GM12801 (cell line): ENCODE results near the gene FBXW4.
A peak's percentile ranks its signal among the peaks of the same experiment; 100 is the strongest.

Source experiments
- TF ChIP-seq, protein P1 (sequence below): IDR thresholded peaks from one replicate; pipeline ENCODE4 v1.5.1; 2011; ENCODE audit warnings: control low read depth; ENCODE audit not compliant: insufficient read length; ENCODE audit errors: extremely low read depth

The FBXW4 gene

DNA sequence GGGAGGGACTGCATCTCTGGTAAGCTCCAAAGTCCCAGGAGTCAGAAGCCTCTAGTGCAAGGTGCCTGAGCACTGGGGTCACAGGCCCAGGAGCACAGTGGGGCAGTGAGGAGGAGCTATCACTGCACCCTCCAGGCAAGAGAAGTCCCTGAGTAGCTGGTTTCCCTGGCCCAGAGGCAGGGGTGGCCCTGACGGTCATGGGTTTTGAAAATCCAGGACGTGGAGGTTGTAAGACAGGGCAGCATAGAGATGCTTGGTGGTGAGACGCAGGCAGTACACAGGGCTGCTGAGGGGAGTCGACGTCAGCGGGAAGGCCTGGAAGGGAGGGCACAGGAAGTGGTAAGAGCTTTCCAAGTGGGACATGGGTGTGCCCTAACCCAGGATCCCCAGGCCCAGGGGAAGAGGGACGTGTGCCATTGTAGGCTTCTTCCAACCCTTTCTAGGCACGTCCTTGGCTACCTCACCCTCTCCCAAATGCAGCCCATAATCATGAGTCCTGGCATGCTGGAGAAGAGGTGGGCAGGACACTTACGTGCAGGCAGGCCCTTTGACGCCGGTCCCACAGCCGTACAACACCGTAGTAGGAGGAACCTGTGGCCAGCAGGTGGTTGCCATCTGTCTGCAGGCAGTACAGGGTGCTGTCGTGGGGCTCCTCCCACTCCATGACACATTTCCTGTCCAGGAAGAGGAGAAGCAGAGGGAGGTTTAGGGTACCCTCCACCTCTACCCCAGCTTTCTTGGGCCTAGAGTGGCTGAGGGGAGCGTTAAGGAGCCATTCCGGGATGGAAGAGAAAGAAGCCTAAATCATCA, 83.7 kb downstream of the FBXW4 start:
- TF ChIP-seq, protein P1, sequence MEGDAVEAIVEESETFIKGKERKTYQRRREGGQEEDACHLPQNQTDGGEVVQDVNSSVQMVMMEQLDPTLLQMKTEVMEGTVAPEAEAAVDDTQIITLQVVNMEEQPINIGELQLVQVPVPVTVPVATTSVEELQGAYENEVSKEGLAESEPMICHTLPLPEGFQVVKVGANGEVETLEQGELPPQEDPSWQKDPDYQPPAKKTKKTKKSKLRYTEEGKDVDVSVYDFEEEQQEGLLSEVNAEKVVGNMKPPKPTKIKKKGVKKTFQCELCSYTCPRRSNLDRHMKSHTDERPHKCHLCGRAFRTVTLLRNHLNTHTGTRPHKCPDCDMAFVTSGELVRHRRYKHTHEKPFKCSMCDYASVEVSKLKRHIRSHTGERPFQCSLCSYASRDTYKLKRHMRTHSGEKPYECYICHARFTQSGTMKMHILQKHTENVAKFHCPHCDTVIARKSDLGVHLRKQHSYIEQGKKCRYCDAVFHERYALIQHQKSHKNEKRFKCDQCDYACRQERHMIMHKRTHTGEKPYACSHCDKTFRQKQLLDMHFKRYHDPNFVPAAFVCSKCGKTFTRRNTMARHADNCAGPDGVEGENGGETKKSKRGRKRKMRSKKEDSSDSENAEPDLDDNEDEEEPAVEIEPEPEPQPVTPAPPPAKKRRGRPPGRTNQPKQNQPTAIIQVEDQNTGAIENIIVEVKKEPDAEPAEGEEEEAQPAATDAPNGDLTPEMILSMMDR, result no peak

DNA sequence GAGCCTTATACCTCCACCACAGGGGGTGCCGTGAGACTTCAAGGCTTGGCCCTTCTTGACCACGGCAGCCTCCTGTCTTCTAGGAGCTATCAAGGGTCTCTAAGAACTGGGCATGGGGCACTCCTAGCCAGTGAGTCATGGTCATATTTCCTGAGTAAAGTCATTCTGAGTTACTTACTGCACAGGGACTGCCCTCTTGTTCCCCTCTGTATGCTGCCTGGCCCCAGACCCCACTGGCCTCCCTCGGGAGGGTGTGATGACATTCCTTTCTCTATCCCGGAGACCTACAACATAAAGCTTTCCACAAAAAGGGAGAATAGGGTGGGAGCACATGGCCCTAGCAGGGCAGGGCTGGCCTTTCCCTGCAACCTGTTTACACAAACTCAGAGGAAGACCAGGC, 85.5 kb downstream of the FBXW4 start:
- TF ChIP-seq, protein P1, result no peak

DNA sequence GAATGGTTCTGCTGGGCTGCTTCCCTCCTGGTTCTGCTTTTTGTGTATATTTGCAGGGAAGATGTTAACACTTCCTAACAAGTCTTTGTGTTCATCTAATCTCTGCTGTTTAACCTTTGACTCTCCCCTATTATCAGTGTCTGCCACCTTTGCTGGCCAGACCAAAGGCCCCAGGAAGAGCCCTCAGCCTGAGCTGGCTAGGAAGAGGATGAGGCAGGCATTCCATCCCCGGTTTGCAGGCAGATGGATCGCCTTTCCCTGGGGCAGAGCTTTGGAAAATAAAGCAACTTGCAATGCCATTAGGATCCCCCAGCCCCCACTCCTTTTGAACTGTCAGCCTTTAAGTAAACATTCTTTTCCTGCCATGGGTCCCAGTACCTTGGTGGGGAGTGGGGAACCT, 87.8 kb downstream of the FBXW4 start:
- TF ChIP-seq, protein P1, result no peak

DNA sequence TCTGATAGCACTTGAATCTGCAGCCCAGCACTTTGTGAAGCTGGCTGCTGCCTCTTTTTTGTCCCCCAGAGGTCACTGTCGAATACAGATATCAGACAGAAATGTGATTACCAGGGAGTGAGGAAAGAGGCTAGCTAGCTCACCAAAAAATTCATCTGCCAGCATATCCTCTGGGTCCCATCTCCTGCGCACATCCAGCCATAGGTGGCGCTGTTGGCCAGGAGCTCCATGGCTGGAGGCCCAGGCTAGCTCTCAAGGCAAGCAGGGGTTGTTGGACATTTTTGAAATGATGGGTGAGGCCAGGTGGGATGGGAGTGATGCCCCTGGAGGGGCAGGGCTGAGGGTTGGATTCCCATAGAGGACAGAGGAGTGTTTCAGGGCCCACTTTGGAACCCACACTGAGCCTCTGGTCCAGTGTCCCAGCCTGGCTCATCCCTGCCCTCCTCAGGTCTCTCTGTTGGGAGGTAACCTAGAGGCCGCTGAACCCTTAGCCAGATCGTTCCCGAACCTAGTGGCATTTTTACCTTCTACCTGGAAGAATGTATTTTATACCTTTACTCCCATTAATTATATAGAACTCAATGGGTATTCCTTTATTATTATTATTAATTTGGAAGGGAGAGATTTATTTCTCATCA, 92.1 kb downstream of the FBXW4 start:
- TF ChIP-seq, protein P1, result peak; percentile 91

DNA sequence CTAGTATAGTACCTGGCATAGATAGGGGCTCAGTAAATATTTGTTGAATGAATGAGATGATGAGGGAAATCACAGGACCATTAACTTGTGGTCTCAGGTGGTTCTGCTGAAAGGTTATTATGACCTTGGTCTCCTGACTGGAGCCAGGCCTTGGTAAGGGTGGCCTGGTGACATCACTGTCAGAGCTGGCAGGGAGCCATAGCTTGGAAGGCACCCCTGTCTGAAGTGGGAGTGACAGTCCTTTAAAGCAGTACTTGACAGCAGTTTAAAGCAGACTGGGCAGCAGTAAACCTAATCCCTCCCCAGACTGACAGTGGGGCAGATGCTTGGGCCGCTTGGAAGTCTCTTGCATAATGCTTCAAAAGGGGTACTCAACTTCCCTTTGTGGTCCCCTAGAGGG, 93.4 kb downstream of the FBXW4 start:
- TF ChIP-seq, protein P1, result no peak

DNA sequence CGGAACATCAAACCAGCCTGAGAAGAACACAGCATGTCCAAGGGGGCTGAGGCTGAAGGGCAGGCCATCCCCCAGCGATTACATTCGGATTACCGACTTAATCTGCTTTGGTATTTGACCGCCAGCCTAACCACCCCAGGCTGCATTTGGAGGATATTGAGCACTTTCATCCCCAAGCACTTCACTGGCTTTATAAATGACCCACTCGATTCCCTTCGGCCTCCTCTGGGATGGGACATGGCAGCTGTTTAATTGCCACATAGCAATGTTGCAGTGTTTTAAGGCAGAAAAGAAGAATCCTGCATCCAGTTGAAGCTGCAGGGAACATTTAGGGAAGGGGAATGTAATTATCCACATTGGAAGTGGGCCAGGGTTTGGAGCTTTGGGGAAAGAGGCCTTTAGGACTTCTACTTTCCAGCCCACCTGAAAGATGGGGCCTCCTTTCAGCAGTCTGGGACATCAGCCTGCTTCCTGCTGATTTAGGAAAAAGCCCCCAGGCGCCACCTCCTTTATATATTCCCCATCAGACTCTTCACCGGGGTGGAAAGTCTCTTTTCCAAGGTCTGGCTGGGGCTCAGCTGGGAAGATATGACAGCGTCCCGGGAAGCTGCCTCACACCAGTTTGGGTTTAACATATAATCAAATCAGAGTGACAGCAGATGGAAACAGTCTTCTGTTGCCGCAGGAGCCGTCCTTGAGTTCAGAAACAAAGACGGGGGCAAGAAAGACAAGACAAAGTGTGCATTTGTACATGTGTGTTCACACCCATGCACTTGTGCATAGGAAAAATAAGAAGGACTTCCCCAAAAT, 97.7 kb downstream of the FBXW4 start:
- TF ChIP-seq, protein P1, result no peak
